K562 (cell line): ENCODE measurements around the gene PLXNB2. TPM values are rescaled to one million over a fixed set of nuclear protein-coding genes. Genes with fewer than 3 reads are reported as not detected.
A peak's percentile ranks its signal among the peaks of the same experiment; 100 is the strongest.

Source experiments
- ATAC-seq: fragments of 200-7000 bp; cut with Tn5 transposase; 3 replicates; pipeline ENCODE4 v1.9.1; 2020; ENCODE audit warnings: moderate library complexity
- BruUV-seq: library from RNA; stranded (reverse); fragments of 400-500 nt; replicated peaks from 2 replicates; lab custom pipeline; 2021; lab: Mats Ljungman, UMichigan
- CTCF ChIA-PET: fragments of 300-600 bp; formaldehyde crosslinking; extraction: SDS; loops from one replicate; lab custom pipeline; 2021; ENCODE audit warnings: low intra/inter-chr PET ratio; lab: Yijun Ruan, JAX
- POLR2A ChIA-PET: fragments of 300-600, 350-650 bp; sonication (Branson Sonifier 250); formaldehyde crosslinking; extraction: SDS; loops from one replicate; lab custom pipeline; 2021; ENCODE audit warnings: antibody characterized with exemption, inconsistent platforms; lab: Yijun Ruan, JAX
- DNase-seq, 4 experiments: peaks; one replicate each; pipeline versions ENCODE4 v3.0.0 to v3.0.0-alpha.2; 2011 to 2018; ENCODE audit warnings: low spot score in 3 of 4, mixed read lengths in 3 of 4; ENCODE audit errors: extremely low read depth in 1 of 4
- FAIRE-seq: peaks from 2 replicates; lab custom pipeline; 2011; peaks lifted over from hg19 to GRCh38; lab: Jason Lieb, UNC
- H2AFZ ChIP-seq: 2 replicates; pipeline ENCODE4 v1.6.0; 2011; ENCODE audit warnings: low read depth, low read length, control low read depth, inconsistent platforms
- H3K27ac ChIP-seq: fragments of 200-600 bp; 3 replicates; pipeline ENCODE4 v1.8.0; 2011; ENCODE audit warnings: low read depth, mild to moderate bottlenecking, control low read depth, inconsistent platforms, low read length, moderate library complexity, mixed read lengths; ENCODE audit errors: extremely low read depth
- H3K27me3 ChIP-seq, 2 experiments: fragments of 300-600 bp in 1 of 2; 2 replicates in 1 of 2; 3 replicates in 1 of 2; pipeline versions ENCODE4 v1.6.0 to v1.8.0; 2011; ENCODE audit warnings: inconsistent platforms in 2 of 2, low read length in 2 of 2, mild to moderate bottlenecking in 1 of 2, mixed read lengths in 1 of 2, moderate library complexity in 1 of 2; ENCODE audit not compliant: control insufficient read depth in 2 of 2, insufficient read depth in 2 of 2
- H3K36me3 ChIP-seq: fragments of 300-600 bp; 3 replicates; pipeline ENCODE4 v1.8.0; 2011; ENCODE audit warnings: mild to moderate bottlenecking, low read length, inconsistent platforms; ENCODE audit not compliant: control insufficient read depth, insufficient read depth
- H3K4me1 ChIP-seq, 2 experiments: fragments of 200-600 bp in 1 of 2; replicated peaks in 1 of 2; 2 replicates in 1 of 2; 3 replicates in 1 of 2; pipeline versions ENCODE4 v1.5.1 to v1.8.0; 2011; ENCODE audit warnings: inconsistent platforms in 2 of 2, low read length in 2 of 2, mild to moderate bottlenecking in 1 of 2, mixed read lengths in 1 of 2, moderate library complexity in 1 of 2; ENCODE audit not compliant: control insufficient read depth in 2 of 2, insufficient read depth in 2 of 2
- H3K4me2 ChIP-seq: 2 replicates; pipeline ENCODE4 v1.6.1; 2011; ENCODE audit warnings: low read length, control low read depth, inconsistent platforms, mixed read lengths; ENCODE audit not compliant: insufficient read depth
- H3K4me3 ChIP-seq: fragments of 200-600 bp; sonication (generic), shearing (Covaris generic); 2 replicates; pipeline ENCODE4 v1.5.1; 2016; ENCODE audit warnings: control low read depth, inconsistent platforms
- H3K79me2 ChIP-seq: fragments of 200-600 bp; 3 replicates; pipeline ENCODE4 v1.8.0; 2011; ENCODE audit warnings: low read length, inconsistent platforms; ENCODE audit not compliant: control insufficient read depth, insufficient read depth
- H3K9ac ChIP-seq, 2 experiments: 2 replicates each; pipeline versions ENCODE4 v1.6.0 to v1.6.1; 2011; ENCODE audit warnings: low read depth in 2 of 2, low read length in 2 of 2, control low read depth in 1 of 2, inconsistent platforms in 1 of 2, mild to moderate bottlenecking in 1 of 2, mixed read lengths in 1 of 2; ENCODE audit not compliant: insufficient read depth in 1 of 2
- H3K9me1 ChIP-seq: one replicate; pipeline ENCODE4 v1.6.0; 2011; ENCODE audit warnings: inconsistent platforms, mild to moderate bottlenecking, low read length, moderate library complexity; ENCODE audit not compliant: control insufficient read depth, insufficient read depth
- H3K9me3 ChIP-seq: replicated peaks from 2 replicates; pipeline ENCODE4 v1.5.1; 2011; ENCODE audit warnings: low read depth, low read length, inconsistent platforms; ENCODE audit not compliant: control insufficient read depth, insufficient read depth
- H4K20me1 ChIP-seq: replicated peaks from 2 replicates; pipeline ENCODE4 v1.6.1; 2011; ENCODE audit warnings: low read length, inconsistent platforms, mixed read lengths; ENCODE audit not compliant: control insufficient read depth, insufficient read depth
- EP400 ChIP-seq: fragments of 450-650 bp; IDR thresholded peaks from 2 replicates; pipeline ENCODE4 v1.6.1; 2017; ENCODE audit warnings: antibody characterized with exemption, mild to moderate bottlenecking, moderate library complexity
- KAT8 ChIP-seq: fragments of 450-650 bp; IDR thresholded peaks from 2 replicates; pipeline ENCODE4 v1.6.1; 2016; ENCODE audit warnings: low read depth, mild to moderate bottlenecking
- PHB2 ChIP-seq: fragments of 450-650 bp; IDR thresholded peaks from 2 replicates; pipeline ENCODE4 v1.6.1; 2017; ENCODE audit warnings: low read depth
- PKNOX1 ChIP-seq: fragments of 450-650 bp; IDR thresholded peaks from 2 replicates; pipeline ENCODE4 v1.6.1; 2016
- WGBS: fragments of 100-300 bp; shearing (Covaris generic); methylation state at CpG from one replicate; pipeline ENCODE4 v1.1.6; 2016; ENCODE audit warnings: low coverage, mixed read lengths; ENCODE audit not compliant: insufficient coverage; ENCODE audit errors: missing lambda C conversion rate; 5-methylcytosine and 5-hydroxymethylcytosine counted together
- in situ Hi-C: fragments of 300-500 bp; cut with MboI; formaldehyde crosslinking; loops from 4 replicates; pipeline ENCODE4 v1.15.0; 2018; ENCODE audit warnings: inconsistent platforms, mixed read lengths
- intact Hi-C: fragments of 100-400 bp; cut with micrococcal nuclease; formaldehyde crosslinking; loops from 2 replicates; pipeline ENCODE4 v1.14.2; 2022
- polyA plus RNA-seq, 8 experiments: library from polyadenylated mRNA; depleted of rRNA in 4 of 8; stranded (reverse) in 5 of 8; unstranded in 3 of 8; fragments of >200 nt; fragmentation: Nextera tagmentation in 2 of 8; fragmentation: Illumina TruSeq in 1 of 8; extraction: Ambion mirVana in 2 of 8; extraction: Trizol in 1 of 8; gene quantifications; 2 replicates each; pipeline versions ENCODE4 v1.2.1 to v1.2.3, GENCODE V29; 2011 to 2014; ENCODE audit warnings: inconsistent platforms in 1 of 8, missing spikeins in 1 of 8
- total RNA-seq, 7 experiments: library from RNA; depleted of rRNA in 6 of 7; stranded (reverse); fragments of >200 nt in 6 of 7; fragmentation: Illumina TruSeq in 2 of 7; extraction: Trizol in 2 of 7; gene quantifications; 2 replicates each; pipeline versions ENCODE4 v1.2.1 to v1.2.3, GENCODE V29; 2011 to 2021; ENCODE audit warnings: low replicate concordance in 1 of 7
- TF ChIP-seq, protein P1 (sequence below): fragments of 450-650 bp; IDR thresholded peaks from 2 replicates; pipeline ENCODE4 v1.7.1; 2018; ENCODE audit warnings: mild to moderate bottlenecking, low read depth; ENCODE audit not compliant: partially characterized antibody
- TF ChIP-seq, protein P2 (sequence below): IDR thresholded peaks from 2 replicates; pipeline ENCODE4 v1.6.1; 2012; ENCODE audit warnings: low read depth, low read length, improper control_type of control experiment, borderline replicate concordance
- TF ChIP-seq, protein P3 (sequence below): sonication (generic); formaldehyde crosslinking; IDR thresholded peaks from 2 replicates; pipeline ENCODE4 v1.8.1; 2023; ENCODE audit warnings: mild to moderate bottlenecking, missing genetic modification reagents

PLXNB2 gene
- total and polyA plus RNA-seq, 9 of the 15 experiments (the other 6 are each of a cell fraction or from before 2014, with no cell fraction given): 0.15 to 45.1 (median 13.6) TPM

DNA sequence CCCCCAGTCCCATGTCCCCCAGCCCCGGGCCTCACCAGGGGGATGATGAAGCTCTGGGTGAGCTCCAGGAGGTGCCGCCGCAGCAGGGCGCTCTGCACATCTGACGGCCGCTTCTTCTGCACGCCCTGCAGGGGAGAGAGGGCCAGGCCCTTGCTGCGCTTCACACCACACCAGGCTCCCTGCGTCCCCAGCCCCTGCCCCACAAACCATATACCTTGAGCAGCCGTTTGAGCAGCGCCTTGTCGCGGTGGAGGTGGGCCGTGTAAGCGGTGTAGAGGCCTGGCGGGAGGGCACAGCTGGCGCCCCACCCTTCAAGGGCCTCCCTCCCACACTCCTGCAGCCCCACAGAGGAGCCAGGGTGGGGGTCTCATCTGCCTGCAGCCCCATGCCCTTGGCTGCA lies 6.2 kb upstream of the PLXNB2 start:
- POLR2A ChIA-PET: no interaction called here
- no peaks in the 10 kb centered on the region for H3K79me2 ChIP-seq
- ATAC-seq: no peak

DNA sequence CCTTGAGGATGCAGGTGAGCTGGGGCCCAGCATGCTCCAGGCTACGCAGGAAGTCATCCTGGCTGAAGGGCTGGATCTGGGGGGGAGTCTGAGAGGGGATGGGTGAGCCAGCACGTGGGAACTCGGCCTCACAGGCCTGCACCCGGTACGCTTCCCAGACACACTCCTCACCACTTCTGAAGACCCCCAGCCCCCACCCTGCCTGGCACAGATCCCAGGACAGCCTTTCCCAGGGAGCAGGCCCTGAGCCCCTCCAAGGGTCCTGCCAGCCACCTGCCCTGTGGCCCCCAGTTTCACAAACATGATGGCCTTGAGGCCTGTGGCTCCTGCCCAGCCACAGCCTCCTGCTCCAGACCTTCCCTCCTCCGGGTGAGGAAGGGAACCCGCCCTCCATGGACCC lies 5.6 kb upstream of the PLXNB2 start:
- peaks cover 12 to 83% of the 10 kb centered on the region in 2 experiments for H3K4me1 ChIP-seq
- TF ChIP-seq, protein P1, sequence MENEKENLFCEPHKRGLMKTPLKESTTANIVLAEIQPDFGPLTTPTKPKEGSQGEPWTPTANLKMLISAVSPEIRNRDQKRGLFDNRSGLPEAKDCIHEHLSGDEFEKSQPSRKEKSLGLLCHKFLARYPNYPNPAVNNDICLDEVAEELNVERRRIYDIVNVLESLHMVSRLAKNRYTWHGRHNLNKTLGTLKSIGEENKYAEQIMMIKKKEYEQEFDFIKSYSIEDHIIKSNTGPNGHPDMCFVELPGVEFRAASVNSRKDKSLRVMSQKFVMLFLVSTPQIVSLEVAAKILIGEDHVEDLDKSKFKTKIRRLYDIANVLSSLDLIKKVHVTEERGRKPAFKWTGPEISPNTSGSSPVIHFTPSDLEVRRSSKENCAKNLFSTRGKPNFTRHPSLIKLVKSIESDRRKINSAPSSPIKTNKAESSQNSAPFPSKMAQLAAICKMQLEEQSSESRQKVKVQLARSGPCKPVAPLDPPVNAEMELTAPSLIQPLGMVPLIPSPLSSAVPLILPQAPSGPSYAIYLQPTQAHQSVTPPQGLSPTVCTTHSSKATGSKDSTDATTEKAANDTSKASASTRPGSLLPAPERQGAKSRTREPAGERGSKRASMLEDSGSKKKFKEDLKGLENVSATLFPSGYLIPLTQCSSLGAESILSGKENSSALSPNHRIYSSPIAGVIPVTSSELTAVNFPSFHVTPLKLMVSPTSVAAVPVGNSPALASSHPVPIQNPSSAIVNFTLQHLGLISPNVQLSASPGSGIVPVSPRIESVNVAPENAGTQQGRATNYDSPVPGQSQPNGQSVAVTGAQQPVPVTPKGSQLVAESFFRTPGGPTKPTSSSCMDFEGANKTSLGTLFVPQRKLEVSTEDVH: no peak
- TF ChIP-seq KAT8 (no peak), PKNOX1 (no peak), EP400 (no peak)
- TF ChIP-seq, protein P2, sequence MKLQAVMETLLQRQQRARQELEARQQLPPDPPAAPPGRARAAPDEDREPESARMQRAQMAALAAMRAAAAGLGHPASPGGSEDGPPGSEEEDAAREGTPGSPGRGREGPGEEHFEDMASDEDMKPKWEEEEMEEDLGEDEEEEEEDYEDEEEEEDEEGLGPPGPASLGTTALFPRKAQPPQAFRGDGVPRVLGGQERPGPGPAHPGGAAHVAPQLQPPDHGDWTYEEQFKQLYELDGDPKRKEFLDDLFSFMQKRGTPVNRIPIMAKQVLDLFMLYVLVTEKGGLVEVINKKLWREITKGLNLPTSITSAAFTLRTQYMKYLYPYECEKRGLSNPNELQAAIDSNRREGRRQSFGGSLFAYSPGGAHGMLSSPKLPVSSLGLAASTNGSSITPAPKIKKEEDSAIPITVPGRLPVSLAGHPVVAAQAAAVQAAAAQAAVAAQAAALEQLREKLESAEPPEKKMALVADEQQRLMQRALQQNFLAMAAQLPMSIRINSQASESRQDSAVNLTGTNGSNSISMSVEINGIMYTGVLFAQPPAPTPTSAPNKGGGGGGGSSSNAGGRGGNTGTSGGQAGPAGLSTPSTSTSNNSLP: no peak

More for the DNA sequence above, 6.2 kb upstream of the PLXNB2 start:
- Histone ChIP-seq H3K27ac (no peak overlapping the region), H4K20me1 (no peaks in the 10 kb centered on the region), H2AFZ (no peak overlapping the region), H3K4me1 (peaks cover 12 to 81% of the 10 kb centered on the region in 2 experiments), H3K9ac (peak overlapping the region in 1 of 2 experiments; percentile 88; a peak in 2 of 4 replicates), H3K4me3 (no peak overlapping the region), H3K36me3 (no peaks in the 10 kb centered on the region), H3K4me2 (no peak overlapping the region), H3K9me3 (no peaks in the 10 kb centered on the region), H3K9me1 (no peaks in the 10 kb centered on the region), H3K27me3 (no peaks in the 10 kb centered on the region)
- CTCF ChIA-PET: no interaction called here
- BruUV-seq: no TSS peak
- intact Hi-C loops: no loop called here
- no peak for DNase-seq
- WGBS: no CpG with 5 or more reads among the region's 17 CpGs
- FAIRE-seq: no peak
- in situ Hi-C loops: no loop called here
- no peak for TF ChIP-seq PHB2
- TF ChIP-seq, protein P3, sequence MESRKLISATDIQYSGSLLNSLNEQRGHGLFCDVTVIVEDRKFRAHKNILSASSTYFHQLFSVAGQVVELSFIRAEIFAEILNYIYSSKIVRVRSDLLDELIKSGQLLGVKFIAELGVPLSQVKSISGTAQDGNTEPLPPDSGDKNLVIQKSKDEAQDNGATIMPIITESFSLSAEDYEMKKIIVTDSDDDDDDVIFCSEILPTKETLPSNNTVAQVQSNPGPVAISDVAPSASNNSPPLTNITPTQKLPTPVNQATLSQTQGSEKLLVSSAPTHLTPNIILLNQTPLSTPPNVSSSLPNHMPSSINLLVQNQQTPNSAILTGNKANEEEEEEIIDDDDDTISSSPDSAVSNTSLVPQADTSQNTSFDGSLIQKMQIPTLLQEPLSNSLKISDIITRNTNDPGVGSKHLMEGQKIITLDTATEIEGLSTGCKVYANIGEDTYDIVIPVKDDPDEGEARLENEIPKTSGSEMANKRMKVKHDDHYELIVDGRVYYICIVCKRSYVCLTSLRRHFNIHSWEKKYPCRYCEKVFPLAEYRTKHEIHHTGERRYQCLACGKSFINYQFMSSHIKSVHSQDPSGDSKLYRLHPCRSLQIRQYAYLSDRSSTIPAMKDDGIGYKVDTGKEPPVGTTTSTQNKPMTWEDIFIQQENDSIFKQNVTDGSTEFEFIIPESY (CRISPR knock-in tag): peak; percentile 79; the same call in 1 of the 2 replicates

More for the DNA sequence above, 5.6 kb upstream of the PLXNB2 start:
- no peak overlapping the region for H3K27ac ChIP-seq
- in situ Hi-C loops (no loop called here), intact Hi-C loops (no loop called here)
- H3K9me3 ChIP-seq: no peaks in the 10 kb centered on the region
- WGBS: 90% methylated on average over 2 of the region's 7 CpGs
- no TSS peak for BruUV-seq
- no peak overlapping the region for H3K4me3 ChIP-seq
- peak overlapping the region in 1 of 2 experiments; percentile 45; a peak in 1 of 4 replicates for H3K9ac ChIP-seq
- DNase-seq: no peak
- no peaks in the 10 kb centered on the region for H3K79me2 ChIP-seq
- no peaks in the 10 kb centered on the region for H3K27me3 ChIP-seq
- POLR2A ChIA-PET: no interaction called here
- H2AFZ ChIP-seq: no peak overlapping the region
- H3K36me3 ChIP-seq: no peaks in the 10 kb centered on the region
- no peaks in the 10 kb centered on the region for H4K20me1 ChIP-seq
- no peak for FAIRE-seq
- no peaks in the 10 kb centered on the region for H3K9me1 ChIP-seq
- ATAC-seq: no peak
- CTCF ChIA-PET: no interaction called here
- no peak overlapping the region for H3K4me2 ChIP-seq
